Heart right ventricle (tissue), 16 donors: ENCODE data around the gene ZNF292. TPM values are rescaled to one million over a fixed set of nuclear protein-coding genes. Genes with fewer than 3 reads are reported as not detected.

ENCODE experiments used
- ATAC-seq, 8 donors: fragments of 200-7000 bp; cut with Tn5 transposase; one replicate each; pipeline ENCODE4 v1.9.1; 2020; ENCODE audit warnings: mild to moderate bottlenecking in 8 of 8, moderate library complexity in 8 of 8, moderate number of reproducible peaks in 1 of 8
- DNase-seq, 2 donors: peaks; one replicate each; pipeline ENCODE4 v3.0.0-alpha.2; 2020
- H3K27ac ChIP-seq, 10 donors: fragments of 200-600 bp; sonication (generic) in 2 of 10; one replicate each; pipeline versions ENCODE4 v1.5.0 to v1.8.0; 2020 to 2022; ENCODE audit warnings: mild to moderate bottlenecking in 3 of 10
- H3K27me3 ChIP-seq, 7 donors: fragments of 200-600 bp; one replicate each; pipeline ENCODE4 v1.8.0; 2021 to 2022; ENCODE audit warnings: mild to moderate bottlenecking in 2 of 7
- H3K36me3 ChIP-seq, 9 donors: fragments of 200-600 bp; sonication (generic) in 1 of 9; one replicate each; pipeline versions ENCODE4 v1.5.0 to v1.8.0; 2020 to 2022; ENCODE audit warnings: mild to moderate bottlenecking in 2 of 9
- H3K4me1 ChIP-seq, 9 donors: fragments of 200-600 bp; sonication (generic) in 1 of 9; one replicate each; pipeline versions ENCODE4 v1.5.0 to v1.8.0; 2020 to 2022; ENCODE audit warnings: mild to moderate bottlenecking in 4 of 9
- H3K4me3 ChIP-seq, 10 donors: fragments of 200-600 bp; sonication (generic) in 2 of 10; one replicate each; pipeline versions ENCODE4 v1.5.0 to v1.8.0; 2020 to 2022; ENCODE audit warnings: mild to moderate bottlenecking in 7 of 10, moderate library complexity in 2 of 10
- H3K9me3 ChIP-seq, 11 donors: fragments of 200-600 bp in 10 of 11; sonication (generic) in 2 of 11; one replicate each; pipeline versions ENCODE4 v1.5.0 to v1.8.0; 2013 to 2022; ENCODE audit warnings: mild to moderate bottlenecking in 2 of 11, control low read depth in 1 of 11, moderate library complexity in 1 of 11
- WGBS, 2 donors: extraction: QIAGEN DNeasy Blood & Tissue Kit; methylation state at CpG; one replicate each; pipeline ENCODE4 v1.1.7; 2013; ENCODE audit warnings: inconsistent platforms in 1 of 2; 5-methylcytosine and 5-hydroxymethylcytosine counted together
- intact Hi-C, 10 donors: fragments of 100-400 bp; cut with DNase I; formaldehyde crosslinking; loops; one replicate each; pipeline versions ENCODE4 v1.11.1 to v1.14.2; 2022
- polyA plus RNA-seq, 2 donors: library from polyadenylated mRNA; stranded (reverse); fragments of 200-250 nt; gene quantifications; one replicate each; pipeline ENCODE4 v1.2.3, GENCODE V29; 2013
- total RNA-seq, 10 donors: library from RNA; stranded (reverse); fragmentation: NEBNext Ultra II Directional in 3 of 10; extraction: Animal tissue kit (Norgen Biotek cat#: 25700) in 3 of 10; gene quantifications; one replicate each; pipeline versions ENCODE4 v1.2.1 to v1.2.4, GENCODE V29; 2021 to 2023
- TF ChIP-seq, protein P1 (sequence below), 9 donors: fragments of 200-600 bp; sonication (generic) in 2 of 9; IDR thresholded peaks; one replicate each; pipeline versions ENCODE4 v1.5.0 to v1.8.0; 2021 to 2022; ENCODE audit warnings: antibody characterized with exemption in 9 of 9, mild to moderate bottlenecking in 5 of 9, moderate library complexity in 1 of 9
- donor health status: Arrhythmogenic right ventricular cardiomyopathy.
- donor health status: ischemic (EF 13 %, LVEDD 7.1; RV severe dilation, severe dysfunction).
- donor health status: healthy with polysubstance abuse.
- donor health status: DM: no; HTN: yes; CAD: no.
- donor health status: DM: no; HTN: no; CAD: no.
- donor health status: ischemic (EF 25% LVEDD 6.9; RV normal size, moderate dysfunction).
- donor health status: ischemic (EF 25% LVEDD 5.7; RV mildly dilated, moderate dysfunction).
- donor health status: healthy.
- donor health status: DM: yes; HTN: yes; CAD: no.
- donor health status: Ischemic cardiomyopathy.
- donor health status: ischemic (EF 35%, LVEDD 5.7; RV mildly dilated, moderate dysfunction).
- donor health status: nonischemic (EF 11% LVEDD 7.7; RV severe dilation, severe dysfunction).
- donor health status: DM: yes; HTN: yes; CAD: no.
- donor health status: PGD.
- donor health status: ischemic (EF 29% LVEDD 5.4; RV normal size, mild dysfunction).
- donor health status: nonischemic (EF 23%, LVEDD 6.1; RV moderate dilation, normal function).

The ZNF292 gene
- total and polyA plus RNA-seq, 12 donors: 1.9 to 38.2 (median 31.3) TPM

DNA sequence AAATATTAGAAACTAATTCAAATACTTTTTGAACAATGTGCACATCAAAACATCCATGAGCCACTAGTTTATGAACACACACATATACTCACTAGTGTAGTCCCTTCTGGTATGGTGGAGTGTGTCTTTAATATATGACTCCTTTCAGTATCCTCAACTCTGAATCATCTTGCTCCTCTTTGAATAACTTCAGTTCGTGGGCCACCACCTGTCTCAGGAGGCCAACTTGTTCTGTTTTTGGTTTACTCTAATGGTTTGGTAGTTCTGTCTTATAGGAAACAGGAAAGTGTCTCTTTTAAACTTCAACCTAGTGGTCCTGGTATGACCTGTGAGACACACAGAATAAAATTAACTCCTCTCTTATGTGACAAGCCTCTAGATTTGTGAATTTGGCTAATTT lies 55.6 kb downstream of the ZNF292 start:
- no peaks in the 10 kb centered on the region for H3K27me3 ChIP-seq
- H3K9me3 ChIP-seq: no peaks in the 10 kb centered on the region
- ATAC-seq (no peak), DNase-seq (no peak)
- TF ChIP-seq, protein P1, sequence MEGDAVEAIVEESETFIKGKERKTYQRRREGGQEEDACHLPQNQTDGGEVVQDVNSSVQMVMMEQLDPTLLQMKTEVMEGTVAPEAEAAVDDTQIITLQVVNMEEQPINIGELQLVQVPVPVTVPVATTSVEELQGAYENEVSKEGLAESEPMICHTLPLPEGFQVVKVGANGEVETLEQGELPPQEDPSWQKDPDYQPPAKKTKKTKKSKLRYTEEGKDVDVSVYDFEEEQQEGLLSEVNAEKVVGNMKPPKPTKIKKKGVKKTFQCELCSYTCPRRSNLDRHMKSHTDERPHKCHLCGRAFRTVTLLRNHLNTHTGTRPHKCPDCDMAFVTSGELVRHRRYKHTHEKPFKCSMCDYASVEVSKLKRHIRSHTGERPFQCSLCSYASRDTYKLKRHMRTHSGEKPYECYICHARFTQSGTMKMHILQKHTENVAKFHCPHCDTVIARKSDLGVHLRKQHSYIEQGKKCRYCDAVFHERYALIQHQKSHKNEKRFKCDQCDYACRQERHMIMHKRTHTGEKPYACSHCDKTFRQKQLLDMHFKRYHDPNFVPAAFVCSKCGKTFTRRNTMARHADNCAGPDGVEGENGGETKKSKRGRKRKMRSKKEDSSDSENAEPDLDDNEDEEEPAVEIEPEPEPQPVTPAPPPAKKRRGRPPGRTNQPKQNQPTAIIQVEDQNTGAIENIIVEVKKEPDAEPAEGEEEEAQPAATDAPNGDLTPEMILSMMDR (IDR thresholded peaks at IDR 0.05): no peak
- H3K4me1 ChIP-seq: peaks cover 0 to 44% (median 21%) of the 10 kb centered on the region in 9 donors
- intact Hi-C loops: loop anchor here in 1 of 10 donors (10.0 kb wide), 1 partner anchor 56 kb away; the partner anchor contains the start of gene ZNF292
- H3K4me3 ChIP-seq: no peak overlapping the region
- H3K27ac ChIP-seq: no peak overlapping the region
- 42 to 54% methylated on average over 1 of the region's 1 CpG for WGBS, 2 donors
- H3K36me3 ChIP-seq: peaks cover 0 to 6% (median 0%) of the 10 kb centered on the region in 9 donors

DNA sequence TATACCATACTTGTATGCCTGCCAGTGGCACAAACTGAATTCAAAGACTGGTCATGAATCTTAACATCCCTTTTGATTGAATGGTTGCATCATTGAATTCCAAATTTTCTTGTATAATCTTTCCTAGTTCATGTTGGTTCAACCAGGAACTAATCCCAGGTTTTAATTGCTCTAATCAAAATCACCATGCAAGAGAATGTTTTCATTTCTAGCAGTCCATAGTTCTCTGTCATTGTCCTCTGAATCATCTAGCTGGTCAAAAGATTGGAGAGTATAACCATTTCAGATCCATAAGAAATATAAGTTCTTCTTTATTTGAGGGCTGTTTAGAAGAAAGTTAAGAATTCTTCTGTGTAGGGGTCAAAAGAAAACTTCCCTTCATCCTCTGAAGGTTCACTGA lies 57.2 kb downstream of the ZNF292 start:
- H3K4me1 ChIP-seq: peaks cover 0 to 43% (median 21%) of the 10 kb centered on the region in 9 donors
- no peak overlapping the region for H3K4me3 ChIP-seq
- intact Hi-C loops: loop anchor here in 1 of 10 donors (10.0 kb wide), 1 partner anchor 58 kb away; the partner anchor contains the start of gene ZNF292

DNA sequence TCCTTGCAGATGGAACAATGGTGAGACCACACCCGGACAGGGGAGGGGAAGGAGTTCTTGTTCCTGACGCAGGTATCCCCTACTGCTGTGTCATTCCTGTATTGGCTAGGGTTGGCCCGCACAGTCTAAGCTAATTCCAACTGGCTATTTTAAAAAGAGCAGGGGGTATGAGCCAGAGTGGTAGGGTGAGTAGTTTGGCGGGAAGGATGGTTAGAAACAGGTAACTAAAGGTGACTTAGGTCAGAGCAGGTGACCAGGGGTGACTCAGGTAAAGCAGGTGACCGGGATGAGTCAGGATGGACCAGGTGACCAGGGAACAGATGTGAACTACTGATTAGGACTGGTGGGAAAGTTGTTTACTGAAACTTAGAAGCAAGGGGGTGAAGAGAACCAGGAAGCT lies 58.0 kb downstream of the ZNF292 start:
- Histone ChIP-seq H3K27me3 (no peaks in the 10 kb centered on the region), H3K27ac (no peak overlapping the region), H3K36me3 (peaks cover 0 to 24% (median 14%) of the 10 kb centered on the region in 9 donors), H3K9me3 (no peaks in the 10 kb centered on the region), H3K4me3 (no peak overlapping the region), H3K4me1 (peaks cover 0 to 35% (median 16%) of the 10 kb centered on the region in 9 donors)
- no peak for DNase-seq
- intact Hi-C loops: loop anchor here in 1 of 10 donors (10.0 kb wide), 1 partner anchor 59 kb away; the partner anchor contains the start of gene ZNF292
- TF ChIP-seq, protein P1 (IDR thresholded peaks at IDR 0.05): no peak
- WGBS, 2 donors: 89% methylated on average over 5 of the region's 5 CpGs
- ATAC-seq: no peak

More for the DNA sequence above, 57.2 kb downstream of the ZNF292 start:
- Histone ChIP-seq H3K27ac (no peak overlapping the region), H3K9me3 (no peaks in the 10 kb centered on the region), H3K27me3 (no peaks in the 10 kb centered on the region), H3K36me3 (peaks cover 0 to 17% (median 12%) of the 10 kb centered on the region in 9 donors)
- TF ChIP-seq, protein P1 (IDR thresholded peaks at IDR 0.05): no peak
- DNase-seq (no peak), ATAC-seq (no peak)

DNA sequence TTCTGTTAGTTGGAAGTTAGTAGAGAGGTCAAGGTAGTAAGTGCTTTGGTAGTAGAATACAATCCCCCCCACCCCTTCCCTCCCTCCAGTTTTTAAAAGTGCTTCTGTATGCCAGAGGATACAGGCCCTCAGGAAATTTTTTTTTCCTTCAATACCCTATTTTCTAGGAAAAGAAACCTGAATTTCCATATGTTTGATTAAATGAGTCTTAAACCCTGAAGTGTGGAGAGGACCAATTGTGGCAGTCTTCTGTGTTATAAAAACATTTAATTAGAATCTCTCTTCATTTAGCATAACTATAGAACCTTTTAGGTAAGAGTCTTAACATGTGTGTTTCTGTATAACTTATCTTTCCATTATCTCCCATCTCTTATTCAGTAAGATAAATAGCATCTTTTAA lies 59.5 kb downstream of the ZNF292 start:
- no peak for ATAC-seq
- intact Hi-C loops: loop anchor here in 1 of 10 donors (10.0 kb wide), 1 partner anchor 60 kb away; the partner anchor contains the start of gene ZNF292
- Histone ChIP-seq H3K9me3 (no peaks in the 10 kb centered on the region), H3K36me3 (peaks cover 0 to 38% (median 14%) of the 10 kb centered on the region in 9 donors), H3K27ac (no peak overlapping the region), H3K4me3 (no peak overlapping the region), H3K27me3 (no peaks in the 10 kb centered on the region), H3K4me1 (peaks cover 0 to 29% (median 7%) of the 10 kb centered on the region in 9 donors)
- DNase-seq: no peak
- TF ChIP-seq, protein P1 (IDR thresholded peaks at IDR 0.05): no peak
